GM12878 (cell line): Measurements from ENCODE around the gene AGRN. TPM values are rescaled to one million over a fixed set of nuclear protein-coding genes. Genes with fewer than 3 reads are reported as not detected.

Source experiments
- ASH2L ChIP-seq: fragments of 300-600, 200-600 bp; sonication (generic); IDR thresholded peaks from 2 replicates; pipeline ENCODE4 v1.6.1; 2017; ENCODE audit warnings: low read depth, mild to moderate bottlenecking, borderline replicate concordance
- EP300 ChIP-seq, 2 experiments: fragments of 150-350 bp in 1 of 2; IDR thresholded peaks; 2 replicates each; pipeline ENCODE4 v1.6.1; 2011 to 2012; ENCODE audit warnings: low read depth in 2 of 2, low read length in 2 of 2, borderline replicate concordance in 1 of 2, improper control_type of control experiment in 1 of 2, inconsistent platforms in 1 of 2; ENCODE audit not compliant: control insufficient read depth in 1 of 2
- FOXK2 ChIP-seq: fragments of 450-650 bp; IDR thresholded peaks from 2 replicates; pipeline ENCODE4 v1.6.1; 2017; ENCODE audit warnings: mild to moderate bottlenecking, moderate library complexity
- HDAC2 ChIP-seq: fragments of 200-600 bp; sonication (generic); IDR thresholded peaks from 2 replicates; pipeline ENCODE4 v1.6.1; 2017
- HDAC6 ChIP-seq: fragments of 200-600 bp; sonication (generic); IDR thresholded peaks from one replicate; pipeline ENCODE4 v1.8.0; 2017; ENCODE audit warnings: antibody characterized with exemption; ENCODE audit not compliant: unreplicated experiment
- MYB ChIP-seq: fragments of 150-350 bp; IDR thresholded peaks from 2 replicates; pipeline ENCODE4 v1.6.1; 2014; ENCODE audit warnings: mild to moderate bottlenecking, low read depth, low read length, borderline replicate concordance
- NR2C1 ChIP-seq: fragments of 450-650 bp; IDR thresholded peaks from 2 replicates; pipeline ENCODE4 v1.6.1; 2017; ENCODE audit warnings: antibody characterized with exemption, mild to moderate bottlenecking, moderate library complexity
- RAD51 ChIP-seq: fragments of 450-650 bp; IDR thresholded peaks from 2 replicates; pipeline ENCODE4 v1.6.1; 2016; ENCODE audit warnings: moderate library complexity, mild to moderate bottlenecking, inconsistent platforms
- SUPT20H ChIP-seq: IDR thresholded peaks from 2 replicates; pipeline ENCODE4 v1.6.1; 2011; ENCODE audit warnings: low read depth, mild to moderate bottlenecking, low read length, moderate library complexity, borderline replicate concordance; ENCODE audit not compliant: control insufficient read depth
- TAF1 ChIP-seq: IDR thresholded peaks from 2 replicates; pipeline ENCODE4 v1.6.1; 2011; ENCODE audit warnings: mild to moderate bottlenecking, low read depth, low read length, borderline replicate concordance
- YBX1 ChIP-seq: fragments of 450-650 bp; IDR thresholded peaks from 2 replicates; pipeline ENCODE4 v1.6.1; 2016; ENCODE audit warnings: antibody characterized with exemption
- YY1 ChIP-seq: IDR thresholded peaks from 2 replicates; pipeline ENCODE4 v1.6.1; 2011; ENCODE audit warnings: low read depth, mild to moderate bottlenecking, low read length
- polyA plus RNA-seq, 11 experiments: library from polyadenylated mRNA; depleted of rRNA in 4 of 11; unstranded in 6 of 11; stranded (reverse) in 5 of 11; fragments of >200 nt; fragmentation: Nextera tagmentation in 4 of 11; fragmentation: Illumina TruSeq in 1 of 11; extraction: Ambion mirVana in 4 of 11; extraction: Trizol in 1 of 11; gene quantifications; 1 replicate in 1 of 11; 2 replicates in 10 of 11; pipeline versions ENCODE4 v1.2.1 to v1.2.3, GENCODE V29; 2011 to 2016; ENCODE audit warnings: inconsistent platforms in 2 of 11, missing spikeins in 2 of 11, low read depth in 1 of 11
- total RNA-seq, 4 experiments: library from RNA; depleted of rRNA in 3 of 4; stranded (reverse); fragments of >200 nt in 3 of 4; fragmentation: Illumina TruSeq in 1 of 4; extraction: Trizol in 1 of 4; gene quantifications; 2 replicates each; pipeline versions ENCODE4 v1.2.1 to v1.2.3, GENCODE V29; 2013 to 2021
- TF ChIP-seq, protein P1 (sequence below): fragments of 450-650 bp; IDR thresholded peaks from 2 replicates; pipeline ENCODE4 v1.6.1; 2016; ENCODE audit warnings: mild to moderate bottlenecking
- TF ChIP-seq, protein P2 (sequence below): fragments of 450-650 bp; IDR thresholded peaks from 2 replicates; pipeline ENCODE4 v1.6.1; 2017; ENCODE audit warnings: mild to moderate bottlenecking, moderate library complexity
- TF ChIP-seq, protein P3 (sequence below): fragments of 450-650 bp; formaldehyde crosslinking; IDR thresholded peaks from 2 replicates; pipeline ENCODE4 v1.5.0; 2022; ENCODE audit warnings: mild to moderate bottlenecking, missing genetic modification characterization
- TF ChIP-seq, protein P4 (sequence below): fragments of 450-650 bp; IDR thresholded peaks from 2 replicates; pipeline ENCODE4 v1.6.1; 2017; ENCODE audit warnings: low read depth, mild to moderate bottlenecking, moderate library complexity
- TF ChIP-seq, protein P5 (sequence below): IDR thresholded peaks from 2 replicates; pipeline ENCODE4 v1.6.1; 2011; ENCODE audit warnings: borderline replicate concordance, low read depth, mild to moderate bottlenecking, moderate library complexity, low read length; ENCODE audit not compliant: insufficient read depth, poor library complexity, severe bottlenecking

Gene AGRN
- total and polyA plus RNA-seq, 10 of the 15 experiments (the other 5 are each of a cell fraction or from before 2014, with no cell fraction given), result 0.02 to 41.8 (median 4.1) TPM

DNA sequence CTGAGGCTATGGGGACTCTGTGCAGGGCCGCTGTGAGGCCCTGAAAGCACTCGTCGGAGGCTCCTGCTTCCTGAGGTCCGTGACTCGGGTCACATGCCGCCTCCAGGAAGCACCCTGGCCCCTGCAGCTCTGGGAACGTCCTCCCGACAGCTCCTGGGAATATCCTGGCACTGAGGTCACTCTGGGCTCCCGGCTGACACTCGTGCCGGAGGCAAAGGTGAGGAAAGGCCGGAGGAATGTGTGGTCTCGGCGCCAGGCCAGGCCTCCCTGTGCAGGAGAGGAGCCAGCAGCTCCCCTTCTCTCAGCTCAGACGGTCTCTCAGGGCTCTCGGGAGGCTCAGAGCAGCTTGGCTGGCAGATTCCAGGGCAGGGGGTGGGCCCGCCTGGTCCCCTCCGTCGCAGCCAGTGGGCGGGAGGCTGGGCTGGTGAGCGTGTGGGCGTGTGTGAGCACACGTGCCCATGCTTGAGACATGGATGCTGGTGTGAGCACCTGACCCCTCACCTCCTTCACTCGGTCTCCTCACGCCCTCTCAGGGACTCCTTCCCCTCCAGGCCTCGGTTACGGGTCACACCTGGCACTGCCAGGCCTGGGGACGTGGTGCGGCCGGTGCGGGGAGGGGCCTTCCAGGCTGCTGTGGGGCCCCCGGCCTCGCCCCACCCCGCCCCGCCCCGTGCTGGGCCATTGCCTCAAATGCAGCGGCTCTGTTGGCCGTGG lies 59.6 kb downstream of the AGRN start (continued):
- TF ChIP-seq ASH2L, result no peak
- peak; percentile 30 for TF ChIP-seq RAD51
- no peak for TF ChIP-seq SUPT20H
- TF ChIP-seq, protein P1, sequence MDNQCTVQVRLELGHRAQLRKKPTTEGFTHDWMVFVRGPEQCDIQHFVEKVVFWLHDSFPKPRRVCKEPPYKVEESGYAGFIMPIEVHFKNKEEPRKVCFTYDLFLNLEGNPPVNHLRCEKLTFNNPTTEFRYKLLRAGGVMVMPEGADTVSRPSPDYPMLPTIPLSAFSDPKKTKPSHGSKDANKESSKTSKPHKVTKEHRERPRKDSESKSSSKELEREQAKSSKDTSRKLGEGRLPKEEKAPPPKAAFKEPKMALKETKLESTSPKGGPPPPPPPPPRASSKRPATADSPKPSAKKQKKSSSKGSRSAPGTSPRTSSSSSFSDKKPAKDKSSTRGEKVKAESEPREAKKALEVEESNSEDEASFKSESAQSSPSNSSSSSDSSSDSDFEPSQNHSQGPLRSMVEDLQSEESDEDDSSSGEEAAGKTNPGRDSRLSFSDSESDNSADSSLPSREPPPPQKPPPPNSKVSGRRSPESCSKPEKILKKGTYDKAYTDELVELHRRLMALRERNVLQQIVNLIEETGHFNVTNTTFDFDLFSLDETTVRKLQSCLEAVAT, result no peak
- no peak for TF ChIP-seq FOXK2
- no peak; the same call in 1 of the 2 replicates for TF ChIP-seq NR2C1
- no peak for TF ChIP-seq EP300 (IDR thresholded peaks at IDR 0.05; ENCODE audit: borderline replicate concordance in 1 of 2, control insufficient read depth in 1 of 2, low read depth in 2 of 2, low read length in 2 of 2)
- TF ChIP-seq HDAC6, result no peak
- TF ChIP-seq YY1, result 0 out of 2 replicates have a peak, but pooled peaks have one; percentile 8
- no peak for TF ChIP-seq YBX1
- TF ChIP-seq TAF1, result no peak
- no peak for TF ChIP-seq MYB
- TF ChIP-seq HDAC2, result no peak
- TF ChIP-seq, protein P2, sequence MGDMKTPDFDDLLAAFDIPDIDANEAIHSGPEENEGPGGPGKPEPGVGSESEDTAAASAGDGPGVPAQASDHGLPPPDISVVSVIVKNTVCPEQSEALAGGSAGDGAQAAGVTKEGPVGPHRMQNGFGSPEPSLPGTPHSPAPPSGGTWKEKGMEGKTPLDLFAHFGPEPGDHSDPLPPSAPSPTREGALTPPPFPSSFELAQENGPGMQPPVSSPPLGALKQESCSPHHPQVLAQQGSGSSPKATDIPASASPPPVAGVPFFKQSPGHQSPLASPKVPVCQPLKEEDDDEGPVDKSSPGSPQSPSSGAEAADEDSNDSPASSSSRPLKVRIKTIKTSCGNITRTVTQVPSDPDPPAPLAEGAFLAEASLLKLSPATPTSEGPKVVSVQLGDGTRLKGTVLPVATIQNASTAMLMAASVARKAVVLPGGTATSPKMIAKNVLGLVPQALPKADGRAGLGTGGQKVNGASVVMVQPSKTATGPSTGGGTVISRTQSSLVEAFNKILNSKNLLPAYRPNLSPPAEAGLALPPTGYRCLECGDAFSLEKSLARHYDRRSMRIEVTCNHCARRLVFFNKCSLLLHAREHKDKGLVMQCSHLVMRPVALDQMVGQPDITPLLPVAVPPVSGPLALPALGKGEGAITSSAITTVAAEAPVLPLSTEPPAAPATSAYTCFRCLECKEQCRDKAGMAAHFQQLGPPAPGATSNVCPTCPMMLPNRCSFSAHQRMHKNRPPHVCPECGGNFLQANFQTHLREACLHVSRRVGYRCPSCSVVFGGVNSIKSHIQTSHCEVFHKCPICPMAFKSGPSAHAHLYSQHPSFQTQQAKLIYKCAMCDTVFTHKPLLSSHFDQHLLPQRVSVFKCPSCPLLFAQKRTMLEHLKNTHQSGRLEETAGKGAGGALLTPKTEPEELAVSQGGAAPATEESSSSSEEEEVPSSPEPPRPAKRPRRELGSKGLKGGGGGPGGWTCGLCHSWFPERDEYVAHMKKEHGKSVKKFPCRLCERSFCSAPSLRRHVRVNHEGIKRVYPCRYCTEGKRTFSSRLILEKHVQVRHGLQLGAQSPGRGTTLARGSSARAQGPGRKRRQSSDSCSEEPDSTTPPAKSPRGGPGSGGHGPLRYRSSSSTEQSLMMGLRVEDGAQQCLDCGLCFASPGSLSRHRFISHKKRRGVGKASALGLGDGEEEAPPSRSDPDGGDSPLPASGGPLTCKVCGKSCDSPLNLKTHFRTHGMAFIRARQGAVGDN, result peak; percentile 87
- TF ChIP-seq, protein P3, sequence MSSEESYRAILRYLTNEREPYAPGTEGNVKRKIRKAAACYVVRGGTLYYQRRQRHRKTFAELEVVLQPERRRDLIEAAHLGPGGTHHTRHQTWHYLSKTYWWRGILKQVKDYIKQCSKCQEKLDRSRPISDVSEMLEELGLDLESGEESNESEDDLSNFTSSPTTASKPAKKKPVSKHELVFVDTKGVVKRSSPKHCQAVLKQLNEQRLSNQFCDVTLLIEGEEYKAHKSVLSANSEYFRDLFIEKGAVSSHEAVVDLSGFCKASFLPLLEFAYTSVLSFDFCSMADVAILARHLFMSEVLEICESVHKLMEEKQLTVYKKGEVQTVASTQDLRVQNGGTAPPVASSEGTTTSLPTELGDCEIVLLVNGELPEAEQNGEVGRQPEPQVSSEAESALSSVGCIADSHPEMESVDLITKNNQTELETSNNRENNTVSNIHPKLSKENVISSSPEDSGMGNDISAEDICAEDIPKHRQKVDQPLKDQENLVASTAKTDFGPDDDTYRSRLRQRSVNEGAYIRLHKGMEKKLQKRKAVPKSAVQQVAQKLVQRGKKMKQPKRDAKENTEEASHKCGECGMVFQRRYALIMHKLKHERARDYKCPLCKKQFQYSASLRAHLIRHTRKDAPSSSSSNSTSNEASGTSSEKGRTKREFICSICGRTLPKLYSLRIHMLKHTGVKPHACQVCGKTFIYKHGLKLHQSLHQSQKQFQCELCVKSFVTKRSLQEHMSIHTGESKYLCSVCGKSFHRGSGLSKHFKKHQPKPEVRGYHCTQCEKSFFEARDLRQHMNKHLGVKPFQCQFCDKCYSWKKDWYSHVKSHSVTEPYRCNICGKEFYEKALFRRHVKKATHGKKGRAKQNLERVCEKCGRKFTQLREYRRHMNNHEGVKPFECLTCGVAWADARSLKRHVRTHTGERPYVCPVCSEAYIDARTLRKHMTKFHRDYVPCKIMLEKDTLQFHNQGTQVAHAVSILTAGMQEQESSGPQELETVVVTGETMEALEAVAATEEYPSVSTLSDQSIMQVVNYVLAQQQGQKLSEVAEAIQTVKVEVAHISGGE (CRISPR knock-in tag), result no peak
- TF ChIP-seq, protein P4, sequence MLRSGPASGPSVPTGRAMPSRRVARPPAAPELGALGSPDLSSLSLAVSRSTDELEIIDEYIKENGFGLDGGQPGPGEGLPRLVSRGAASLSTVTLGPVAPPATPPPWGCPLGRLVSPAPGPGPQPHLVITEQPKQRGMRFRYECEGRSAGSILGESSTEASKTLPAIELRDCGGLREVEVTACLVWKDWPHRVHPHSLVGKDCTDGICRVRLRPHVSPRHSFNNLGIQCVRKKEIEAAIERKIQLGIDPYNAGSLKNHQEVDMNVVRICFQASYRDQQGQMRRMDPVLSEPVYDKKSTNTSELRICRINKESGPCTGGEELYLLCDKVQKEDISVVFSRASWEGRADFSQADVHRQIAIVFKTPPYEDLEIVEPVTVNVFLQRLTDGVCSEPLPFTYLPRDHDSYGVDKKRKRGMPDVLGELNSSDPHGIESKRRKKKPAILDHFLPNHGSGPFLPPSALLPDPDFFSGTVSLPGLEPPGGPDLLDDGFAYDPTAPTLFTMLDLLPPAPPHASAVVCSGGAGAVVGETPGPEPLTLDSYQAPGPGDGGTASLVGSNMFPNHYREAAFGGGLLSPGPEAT, result 0 out of 2 replicates have a peak, but pooled peaks have one; percentile 34
- TF ChIP-seq, protein P5, sequence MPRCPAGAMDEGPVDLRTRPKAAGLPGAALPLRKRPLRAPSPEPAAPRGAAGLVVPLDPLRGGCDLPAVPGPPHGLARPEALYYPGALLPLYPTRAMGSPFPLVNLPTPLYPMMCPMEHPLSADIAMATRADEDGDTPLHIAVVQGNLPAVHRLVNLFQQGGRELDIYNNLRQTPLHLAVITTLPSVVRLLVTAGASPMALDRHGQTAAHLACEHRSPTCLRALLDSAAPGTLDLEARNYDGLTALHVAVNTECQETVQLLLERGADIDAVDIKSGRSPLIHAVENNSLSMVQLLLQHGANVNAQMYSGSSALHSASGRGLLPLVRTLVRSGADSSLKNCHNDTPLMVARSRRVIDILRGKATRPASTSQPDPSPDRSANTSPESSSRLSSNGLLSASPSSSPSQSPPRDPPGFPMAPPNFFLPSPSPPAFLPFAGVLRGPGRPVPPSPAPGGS, result peak; percentile 42
